Activated effector memory CD4-positive, alpha-beta T cell treated with anti-CD3 and anti-CD28 coated beads, Interleukin-2, amount 50 U/mL, for 16 hours (primary cell): Measurements from ENCODE around the gene ANO5.
A peak's percentile ranks its signal among the peaks of the same experiment; 100 is the strongest.
"Not testable (repeated sequence)": the region's sequence is repeated elsewhere in the genome, so short reads cannot be mapped to it uniquely, and the experiment has no call there.

Experiments
- DNase-seq: peaks from one replicate; pipeline ENCODE4 v3.0.0-alpha.2; 2020

Gene ANO5

GRCh38 chr11:22207162-22207561, 14.3 kb downstream of the ANO5 start:
- DNase-seq, result no peak

GRCh38 chr11:22208151-22208858, 15.4 kb downstream of the ANO5 start:
- DNase-seq, result no peak

GRCh38 chr11:22216940-22217339, 24.1 kb downstream of the ANO5 start:
- DNase-seq, result no peak

GRCh38 chr11:22221143-22221542, 28.3 kb downstream of the ANO5 start:
- no peak for DNase-seq

- DNase-seq, result no peak
Measured at GRCh38 chr11:22225190-22225589, 32.3 kb downstream of the ANO5 start.

GRCh38 chr11:22234743-22235142, 41.9 kb downstream of the ANO5 start:
- DNase-seq, result no peak

- DNase-seq, result peak; percentile 60
Measured at GRCh38 chr11:22244986-22245592, 52.2 kb downstream of the ANO5 start.

- no peak for DNase-seq
Measured at GRCh38 chr11:22246992-22247391, 54.1 kb downstream of the ANO5 start.

- no peak for DNase-seq
Measured at GRCh38 chr11:22249871-22250270, 57.0 kb downstream of the ANO5 start.

GRCh38 chr11:22256876-22257275, 64.0 kb downstream of the ANO5 start:
- DNase-seq, result no peak

- no peak for DNase-seq
Measured at GRCh38 chr11:22263613-22264012, 70.7 kb downstream of the ANO5 start.

- DNase-seq, result not testable (repeated sequence)
Measured at GRCh38 chr11:22268983-22269624, 76.2 kb downstream of the ANO5 start.

- no peak for DNase-seq
Measured at GRCh38 chr11:22273781-22274180, 80.9 kb downstream of the ANO5 start.

- no peak for DNase-seq
Measured at GRCh38 chr11:22275600-22275999, 82.7 kb downstream of the ANO5 start.

- no peak for DNase-seq
Measured at GRCh38 chr11:22276535-22276934, 83.7 kb downstream of the ANO5 start.

- not testable (repeated sequence) for DNase-seq
Measured at GRCh38 chr11:22284991-22285390, 92.1 kb downstream of the ANO5 start.

- no peak for DNase-seq
Measured at GRCh38 chr11:22302368-22302767, 109.5 kb downstream of the ANO5 start.

GRCh38 chr11:22304337-22304961, 111.6 kb downstream of the ANO5 start:
- no peak for DNase-seq

GRCh38 chr11:22317656-22318055, 124.8 kb downstream of the ANO5 start:
- no peak for DNase-seq

- DNase-seq, result no peak
Measured at GRCh38 chr11:22331771-22332170, 138.9 kb downstream of the ANO5 start.
